ENCODE results near the gene EXOG. TPM values are rescaled to one million over a fixed set of nuclear protein-coding genes. Genes with fewer than 3 reads are reported as not detected.

Gene EXOG
- total RNA-seq, 4 donors from 2014 or later, result 5.8 to 12.9 (median 9.0) TPM

DNA sequence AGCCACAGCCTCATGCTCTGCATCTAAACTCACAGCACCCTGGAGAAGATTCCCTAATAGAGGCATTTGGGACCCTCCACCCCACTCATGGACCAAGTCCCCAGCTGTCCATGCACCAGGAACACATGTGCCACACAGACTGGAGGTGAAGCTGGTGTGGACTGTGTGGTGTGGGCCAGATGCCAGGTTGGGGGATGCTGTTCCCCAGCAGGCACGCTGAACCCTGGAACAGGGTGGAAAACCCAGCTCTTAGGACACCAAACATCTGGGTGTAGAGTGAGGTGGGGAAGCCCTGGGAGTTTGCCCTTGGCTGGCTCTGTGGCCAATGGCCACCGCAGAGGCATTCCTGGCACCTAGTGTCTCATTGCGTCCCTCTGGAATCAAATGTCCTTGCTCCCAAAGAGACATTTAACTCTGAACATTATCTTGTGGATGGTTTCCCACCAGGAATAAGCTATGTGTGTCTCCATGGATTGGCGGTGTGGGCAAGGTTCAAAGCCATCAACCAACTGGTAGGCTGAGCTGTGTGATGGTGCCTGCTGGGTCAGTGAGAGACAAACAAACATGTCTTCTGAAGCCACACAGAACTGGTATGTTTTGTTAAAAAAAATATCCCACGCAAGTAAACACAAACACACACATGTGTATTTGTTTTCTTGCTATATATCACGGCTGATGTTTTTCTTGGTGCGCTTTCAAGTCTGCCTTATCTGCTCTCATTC is 65.0 kb downstream of the EXOG start:
- DNase-seq (ENCODE audit: low spot score), result no peak
- TF ChIP-seq, protein P1, sequence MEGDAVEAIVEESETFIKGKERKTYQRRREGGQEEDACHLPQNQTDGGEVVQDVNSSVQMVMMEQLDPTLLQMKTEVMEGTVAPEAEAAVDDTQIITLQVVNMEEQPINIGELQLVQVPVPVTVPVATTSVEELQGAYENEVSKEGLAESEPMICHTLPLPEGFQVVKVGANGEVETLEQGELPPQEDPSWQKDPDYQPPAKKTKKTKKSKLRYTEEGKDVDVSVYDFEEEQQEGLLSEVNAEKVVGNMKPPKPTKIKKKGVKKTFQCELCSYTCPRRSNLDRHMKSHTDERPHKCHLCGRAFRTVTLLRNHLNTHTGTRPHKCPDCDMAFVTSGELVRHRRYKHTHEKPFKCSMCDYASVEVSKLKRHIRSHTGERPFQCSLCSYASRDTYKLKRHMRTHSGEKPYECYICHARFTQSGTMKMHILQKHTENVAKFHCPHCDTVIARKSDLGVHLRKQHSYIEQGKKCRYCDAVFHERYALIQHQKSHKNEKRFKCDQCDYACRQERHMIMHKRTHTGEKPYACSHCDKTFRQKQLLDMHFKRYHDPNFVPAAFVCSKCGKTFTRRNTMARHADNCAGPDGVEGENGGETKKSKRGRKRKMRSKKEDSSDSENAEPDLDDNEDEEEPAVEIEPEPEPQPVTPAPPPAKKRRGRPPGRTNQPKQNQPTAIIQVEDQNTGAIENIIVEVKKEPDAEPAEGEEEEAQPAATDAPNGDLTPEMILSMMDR (IDR thresholded peaks at IDR 0.05), result no peak
- ATAC-seq (ENCODE audit: low FRiP score), result no peak

DNA sequence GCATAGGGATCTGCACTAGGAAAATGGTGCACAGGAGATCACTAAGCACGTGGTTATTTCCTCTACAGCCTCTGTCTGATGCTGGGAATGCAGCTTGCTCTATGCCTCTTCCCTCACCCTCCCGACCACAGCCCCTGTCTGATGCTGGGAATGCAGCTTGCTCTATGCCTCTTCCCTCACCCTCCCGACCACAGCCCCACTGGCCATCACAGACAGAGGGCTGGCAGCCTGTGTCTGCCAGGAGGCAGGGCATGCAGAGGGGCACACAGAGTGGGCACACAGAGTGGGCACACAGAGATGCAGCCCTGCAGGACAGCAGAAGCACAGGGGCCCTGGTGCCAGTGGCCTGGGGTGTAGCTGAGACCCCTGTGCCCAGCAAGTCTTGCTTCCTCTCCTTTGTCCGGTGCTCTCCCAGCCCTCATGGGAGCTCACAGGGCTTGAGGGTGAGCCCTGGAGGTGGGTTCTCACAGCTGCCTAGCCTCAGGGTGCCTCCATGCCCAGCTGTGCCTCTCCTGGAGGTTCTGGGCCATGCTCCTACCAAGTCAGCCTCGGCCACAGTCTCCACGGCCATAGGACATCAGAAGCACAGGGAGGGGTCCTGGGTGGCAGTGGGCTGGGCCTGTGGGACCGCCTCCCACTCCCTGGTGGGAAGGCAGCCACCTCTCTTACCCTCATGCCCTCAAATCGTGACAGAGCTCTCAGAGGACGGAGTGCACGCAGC is 65.8 kb downstream of the EXOG start:
- TF ChIP-seq, protein P1 (IDR thresholded peaks at IDR 0.05), result no peak
- ATAC-seq (ENCODE audit: low FRiP score) (no peak), DNase-seq (ENCODE audit: low spot score) (no peak)

DNA sequence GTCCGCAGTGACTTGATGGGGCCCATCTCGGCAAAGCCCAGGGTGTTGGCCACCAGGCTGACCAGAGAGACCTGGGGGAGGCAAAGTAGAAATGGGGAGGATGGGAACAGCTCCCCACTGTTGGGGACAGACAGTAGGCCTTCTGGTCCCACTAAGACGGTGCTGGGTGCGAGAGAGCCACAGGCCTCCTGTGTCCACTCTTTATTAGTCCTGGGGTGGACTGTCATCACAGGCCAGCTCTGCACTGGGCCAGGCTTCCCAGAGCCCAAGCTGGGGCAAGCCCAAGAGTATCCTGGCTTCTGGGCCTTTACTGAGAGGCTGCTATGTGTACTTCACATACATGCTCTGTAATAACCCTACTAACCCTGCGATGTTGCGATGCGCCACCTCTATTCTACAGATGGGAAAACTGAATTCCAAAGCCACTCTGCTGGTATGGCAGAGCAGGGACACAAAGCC is 66.4 kb downstream of the EXOG start:
- ATAC-seq (ENCODE audit: low FRiP score), result no peak
- no peak for DNase-seq (ENCODE audit: low spot score)
- TF ChIP-seq, protein P1 (IDR thresholded peaks at IDR 0.05), result no peak

DNA sequence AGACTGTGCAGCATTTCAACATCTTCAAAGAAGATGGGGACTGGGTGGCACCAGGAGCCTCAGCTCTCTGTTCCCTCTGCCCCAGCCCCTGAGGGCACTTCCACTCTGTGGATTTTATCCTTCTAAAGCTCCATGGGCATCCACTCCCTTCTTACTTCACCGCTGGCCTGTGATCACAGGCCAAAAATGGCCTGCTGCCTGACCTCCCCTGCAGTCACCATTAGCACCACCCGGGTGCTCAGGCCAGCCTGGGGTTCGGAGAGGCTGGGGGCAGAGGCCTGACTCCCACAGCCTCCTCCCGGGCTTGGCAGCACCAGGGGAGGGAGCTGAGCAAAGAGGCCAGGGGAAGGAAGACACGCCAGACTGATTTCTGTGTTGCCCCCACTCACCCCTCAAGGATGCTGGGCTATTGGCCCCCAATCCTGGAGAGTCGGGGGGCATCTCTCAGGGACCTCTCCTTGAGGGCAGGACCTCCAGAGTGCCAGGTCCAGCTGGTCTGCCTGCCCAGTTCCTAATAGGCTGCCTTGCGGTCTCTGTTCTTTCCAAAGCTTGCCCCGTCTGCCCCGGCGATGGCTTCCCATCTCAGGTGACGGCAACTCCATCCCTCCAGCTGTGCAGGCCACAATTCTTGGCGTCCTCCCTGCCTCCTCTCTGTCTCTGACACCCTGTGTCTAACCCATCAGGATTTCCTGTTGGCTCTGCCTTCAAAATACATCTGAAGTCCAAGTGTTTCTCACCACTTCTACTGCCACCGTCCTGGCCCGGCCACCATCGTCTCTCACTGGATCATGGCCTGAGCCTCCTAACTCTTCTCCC is 67.1 kb downstream of the EXOG start:
- DNase-seq (ENCODE audit: low spot score) (no peak), ATAC-seq (ENCODE audit: low FRiP score) (no peak)
- TF ChIP-seq, protein P1 (IDR thresholded peaks at IDR 0.05), result no peak

DNA sequence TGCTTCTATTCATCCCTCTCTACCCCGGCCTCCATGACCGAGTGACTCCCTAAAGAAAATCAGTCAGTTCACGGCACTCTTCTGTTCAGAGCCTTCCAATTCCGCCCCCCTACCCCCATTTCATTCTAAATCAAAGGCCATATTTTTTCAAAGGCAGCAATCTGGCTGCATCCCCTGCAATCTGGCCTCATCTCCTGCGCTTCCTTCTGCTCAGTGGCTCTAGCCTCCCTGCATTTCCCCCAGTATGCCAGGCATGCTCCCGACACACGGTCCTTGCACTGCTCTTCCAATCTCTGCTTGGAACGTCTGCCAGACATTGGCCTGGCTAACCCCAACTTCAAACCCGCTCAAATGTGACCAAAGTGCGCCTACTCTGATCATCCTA is 67.7 kb downstream of the EXOG start:
- no peak for ATAC-seq (ENCODE audit: low FRiP score)
- DNase-seq (ENCODE audit: low spot score), result no peak
- TF ChIP-seq, protein P1 (IDR thresholded peaks at IDR 0.05), result no peak

DNA sequence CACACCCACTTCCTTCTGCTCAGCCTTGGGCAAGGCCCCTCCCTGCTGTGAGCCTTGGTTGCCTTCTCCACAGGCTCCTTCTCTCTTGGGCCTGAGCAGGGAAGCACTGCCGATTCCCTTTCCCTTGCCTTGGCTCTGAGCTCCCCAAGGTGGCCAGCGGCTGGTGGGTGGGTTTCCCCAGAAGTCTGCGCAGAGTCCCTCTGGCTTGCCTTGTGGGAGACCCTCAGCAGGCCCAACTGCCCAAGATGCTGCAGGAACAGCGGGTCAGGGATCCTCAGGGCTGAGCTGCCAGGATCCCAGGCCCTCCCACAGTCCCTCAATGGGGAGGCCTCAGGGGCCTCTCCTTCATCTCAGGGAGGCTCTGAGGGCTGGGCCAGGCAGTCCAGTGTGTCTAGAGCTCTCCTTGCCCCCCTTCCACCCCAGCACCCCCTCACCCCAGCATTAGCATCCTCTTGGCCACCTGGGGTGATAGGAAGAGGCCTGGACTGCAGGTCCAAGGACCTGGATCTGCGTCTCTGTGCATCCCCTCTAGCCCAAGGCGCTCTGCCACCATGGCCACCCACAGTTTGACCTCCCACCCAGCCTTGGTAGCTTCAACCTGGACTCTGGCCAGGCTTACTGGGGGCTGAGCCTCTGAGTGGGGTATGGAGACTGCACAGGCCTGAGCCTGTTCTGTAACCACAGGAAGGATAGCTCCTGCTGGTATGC is 68.6 kb downstream of the EXOG start:
- DNase-seq (ENCODE audit: low spot score) (no peak), ATAC-seq (ENCODE audit: low FRiP score) (no peak)

More for the DNA sequence above, 68.6 kb downstream of the EXOG start:
- TF ChIP-seq, protein P1 (IDR thresholded peaks at IDR 0.05), result no peak
